OCI-LY1 (cell line): Measurements from ENCODE around the gene LEP.

Experiments
- H2AFZ ChIP-seq: fragments of 200-600 bp; sonication (generic), shearing (Covaris generic); 2 replicates; pipeline ENCODE4 v1.6.0; 2014; ENCODE audit warnings: antibody characterized with exemption, mild to moderate bottlenecking, low read length
- H3F3A ChIP-seq: fragments of 200-600 bp; sonication (generic), shearing (Covaris generic); 2 replicates; pipeline ENCODE4 v1.6.0; 2014; ENCODE audit warnings: mild to moderate bottlenecking, antibody characterized with exemption, low read length, moderate library complexity; ENCODE audit not compliant: insufficient read depth
- H3K27ac ChIP-seq: fragments of 200-600 bp; sonication (generic); 2 replicates; pipeline ENCODE4 v1.5.1; 2014; ENCODE audit warnings: low read length, mixed run types, mild to moderate bottlenecking, low read depth; ENCODE audit not compliant: poor library complexity, severe bottlenecking
- H3K27me3 ChIP-seq: fragments of 200-600 bp; sonication (generic); 2 replicates; pipeline ENCODE4 v1.6.0; 2014; ENCODE audit warnings: antibody characterized with exemption, mild to moderate bottlenecking, low read length, moderate library complexity; ENCODE audit not compliant: insufficient read depth
- H3K36me3 ChIP-seq: fragments of 200-600 bp; sonication (generic); 2 replicates; pipeline ENCODE4 v1.6.1; 2014; ENCODE audit warnings: mild to moderate bottlenecking, antibody characterized with exemption, low read length, moderate library complexity, mixed read lengths; ENCODE audit not compliant: insufficient read depth
- H3K4me1 ChIP-seq: fragments of 200-600 bp; sonication (generic); 2 replicates; pipeline ENCODE4 v1.5.1; 2014; ENCODE audit warnings: mild to moderate bottlenecking, low read length, moderate library complexity; ENCODE audit not compliant: insufficient read depth, severe bottlenecking
- H3K4me2 ChIP-seq: fragments of 200-600 bp; sonication (generic), shearing (Covaris generic); 2 replicates; pipeline ENCODE4 v1.6.1; 2014; ENCODE audit warnings: low read length
- H3K4me3 ChIP-seq: fragments of 200-600 bp; sonication (generic); 2 replicates; pipeline ENCODE4 v1.5.1; 2014; ENCODE audit warnings: low read length, low read depth, mild to moderate bottlenecking, mixed read lengths; ENCODE audit not compliant: poor library complexity, severe bottlenecking
- H3K79me2 ChIP-seq: fragments of 200-600 bp; shearing (Covaris generic); 2 replicates; pipeline ENCODE4 v1.6.1; 2016; ENCODE audit warnings: mixed run types, low read length, mixed read lengths; ENCODE audit not compliant: insufficient read depth
- H3K9ac ChIP-seq: fragments of 200-600 bp; sonication (generic), shearing (Covaris generic); 2 replicates; pipeline ENCODE4 v1.6.1; 2014; ENCODE audit warnings: mild to moderate bottlenecking, low read length, mixed read lengths
- H3K9me2 ChIP-seq: fragments of 200-600 bp; sonication (generic), shearing (Covaris generic); 2 replicates; pipeline ENCODE4 v1.6.1; 2014; ENCODE audit warnings: low read depth, mild to moderate bottlenecking, low read length, mixed read lengths
- H3K9me3 ChIP-seq: fragments of 200-600 bp; shearing (Covaris generic); 2 replicates; pipeline ENCODE4 v1.6.1; 2014; ENCODE audit warnings: low read length, mixed read lengths
- H4K20me1 ChIP-seq: fragments of 200-600 bp; sonication (generic), shearing (Covaris generic); 2 replicates; pipeline ENCODE4 v1.6.0; 2016; ENCODE audit warnings: mild to moderate bottlenecking, low read length; ENCODE audit not compliant: insufficient read depth
- CTCF ChIP-seq: fragments of 200-600 bp; sonication (generic), shearing (Covaris generic); IDR thresholded peaks from 2 replicates; pipeline ENCODE4 v1.5.1; 2017; ENCODE audit warnings: mild to moderate bottlenecking, antibody characterized with exemption, low read length, moderate library complexity, mixed read lengths
- EZH2 ChIP-seq: fragments of 200-600 bp; sonication (generic), shearing (Covaris generic); IDR thresholded peaks from 2 replicates; pipeline ENCODE4 v1.8.0; 2017; ENCODE audit warnings: borderline replicate concordance, mixed run types, mild to moderate bottlenecking, antibody characterized with exemption, low read length, moderate library complexity, mixed read lengths

LEP gene

GRCh38 chr7:128205068-128205467 is 36.0 kb upstream of the LEP start:
- TF ChIP-seq CTCF (no peak), EZH2 (no peak)
- Histone ChIP-seq H3K27ac (no peak overlapping the region), H3K9me2 (no peaks in the 10 kb centered on the region), H3K4me2 (no peak overlapping the region), H4K20me1 (no peaks in the 10 kb centered on the region), H3K27me3 (peaks cover 12% of the 10 kb centered on the region), H3K9me3 (no peaks in the 10 kb centered on the region), H3K9ac (no peak overlapping the region), H3K4me3 (no peak overlapping the region), H3F3A (no peaks in the 10 kb centered on the region), H3K79me2 (no peaks in the 10 kb centered on the region), H3K4me1 (peaks cover 10% of the 10 kb centered on the region), H2AFZ (no peak overlapping the region), H3K36me3 (no peaks in the 10 kb centered on the region)

DNA sequence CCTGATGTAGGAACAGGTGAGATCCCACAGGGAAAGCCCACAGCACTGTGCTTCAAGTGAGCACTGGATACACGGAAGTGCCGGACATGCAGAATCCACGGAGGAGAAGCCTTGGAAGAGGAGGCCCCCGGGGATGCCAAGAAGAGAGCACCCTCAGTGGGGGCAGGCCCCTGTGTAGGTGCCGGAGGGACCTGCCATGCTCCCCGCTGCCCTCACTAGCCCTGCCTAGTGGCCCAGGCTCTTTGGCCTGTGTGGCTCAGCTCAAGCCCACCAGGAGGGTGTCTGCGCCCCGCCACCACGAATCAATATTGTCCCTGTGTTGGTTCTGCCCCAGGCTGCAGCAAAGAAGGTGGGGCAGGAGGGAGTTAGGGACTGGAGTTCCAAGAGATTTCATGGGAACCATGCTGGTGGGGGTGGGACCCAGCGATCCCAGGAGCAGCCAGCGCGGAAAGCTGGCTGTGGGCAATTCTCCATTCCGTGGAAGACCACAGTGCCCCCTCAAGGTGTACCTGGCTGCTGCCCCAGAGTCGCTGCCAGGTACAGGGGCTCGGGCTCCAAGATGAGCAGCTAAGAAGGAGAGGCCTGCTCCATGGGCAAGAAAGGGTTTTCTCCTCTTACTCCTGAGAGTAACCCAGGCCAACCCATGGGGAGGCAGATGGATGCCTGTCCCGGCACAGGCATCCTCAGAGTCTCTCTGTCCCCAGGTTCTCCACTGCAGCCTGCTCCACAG is 34.9 kb upstream of the LEP start:
- no peaks in the 10 kb centered on the region for H4K20me1 ChIP-seq
- H3K79me2 ChIP-seq: no peaks in the 10 kb centered on the region
- H3K9me3 ChIP-seq: no peaks in the 10 kb centered on the region
- H3K9ac ChIP-seq: no peak overlapping the region
- H2AFZ ChIP-seq: no peak overlapping the region
- H3K4me3 ChIP-seq: no peak overlapping the region
- H3K36me3 ChIP-seq: no peaks in the 10 kb centered on the region
- TF ChIP-seq EZH2 (no peak), CTCF (no peak)
- no peak overlapping the region for H3K4me2 ChIP-seq
- no peaks in the 10 kb centered on the region for H3F3A ChIP-seq
- peaks cover 7% of the 10 kb centered on the region for H3K27me3 ChIP-seq
- H3K27ac ChIP-seq: no peak overlapping the region
- H3K9me2 ChIP-seq: no peaks in the 10 kb centered on the region
- peaks cover 5% of the 10 kb centered on the region for H3K4me1 ChIP-seq

- Histone ChIP-seq H3K9me3 (no peaks in the 10 kb centered on the region), H2AFZ (no peak overlapping the region), H3K27ac (no peak overlapping the region), H3K9ac (no peak overlapping the region), H3K4me1 (no peaks in the 10 kb centered on the region), H3F3A (no peaks in the 10 kb centered on the region), H3K4me3 (no peak overlapping the region), H3K27me3 (peaks cover 3% of the 10 kb centered on the region; the same call in 1 of the 2 replicates), H3K9me2 (no peaks in the 10 kb centered on the region), H3K79me2 (no peaks in the 10 kb centered on the region), H3K36me3 (no peaks in the 10 kb centered on the region), H4K20me1 (no peaks in the 10 kb centered on the region), H3K4me2 (no peak overlapping the region)
- TF ChIP-seq CTCF: no peak
Measured at GRCh38 chr7:128206747-128207500, 34.2 kb upstream of the LEP start.
